ENCODE results near the gene MCHR1.

DNA sequence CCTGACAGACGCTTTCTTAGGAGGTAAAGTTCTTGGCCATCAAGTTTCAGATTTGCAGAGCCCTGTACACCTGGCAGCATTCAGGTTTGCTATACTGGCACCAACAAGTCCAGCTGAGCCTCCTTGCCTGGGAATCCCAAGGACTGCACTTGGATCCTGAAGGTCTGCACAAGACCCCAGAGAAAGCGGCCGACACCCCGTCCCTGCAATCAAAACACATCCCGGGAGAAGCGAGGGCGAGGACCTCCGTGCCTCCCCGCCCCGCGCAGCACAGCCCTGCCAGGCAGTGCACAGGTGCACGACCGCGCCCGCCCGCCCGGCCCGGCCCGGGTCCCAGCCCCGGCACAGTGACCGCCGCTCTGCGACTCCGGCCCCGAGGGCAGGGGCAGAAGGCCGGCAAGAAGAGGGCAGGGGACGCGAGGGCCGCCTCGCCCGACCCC, 43.3 kb upstream of the MCHR1 start:
- TF ChIP-seq CTCF (IDR thresholded peaks at IDR 0.05; ENCODE audit: low read depth, low read length, missing input control) (no peak), SP1 (IDR thresholded peaks at IDR 0.05) (no peak), EGR1 (IDR thresholded peaks at IDR 0.05; ENCODE audit: low read depth in 2 of 2) (no peak), MAX (IDR thresholded peaks at IDR 0.05) (no peak), FOXA2 (IDR thresholded peaks at IDR 0.05) (no peak), YY1 (IDR thresholded peaks at IDR 0.05) (no peak), JUND (IDR thresholded peaks at IDR 0.05) (no peak), TAF1 (conservative IDR thresholded peaks at IDR 0.05) (no peak), HNF4A (conservative IDR thresholded peaks at IDR 0.05) (no peak), FOXA1 (IDR thresholded peaks at IDR 0.05) (no peak), RAD21 (IDR thresholded peaks at IDR 0.05) (no peak)
- TF ChIP-seq, protein P1, sequence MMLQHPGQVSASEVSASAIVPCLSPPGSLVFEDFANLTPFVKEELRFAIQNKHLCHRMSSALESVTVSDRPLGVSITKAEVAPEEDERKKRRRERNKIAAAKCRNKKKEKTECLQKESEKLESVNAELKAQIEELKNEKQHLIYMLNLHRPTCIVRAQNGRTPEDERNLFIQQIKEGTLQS (IDR thresholded peaks at IDR 0.05): no peak
- TF ChIP-seq, protein P2, sequence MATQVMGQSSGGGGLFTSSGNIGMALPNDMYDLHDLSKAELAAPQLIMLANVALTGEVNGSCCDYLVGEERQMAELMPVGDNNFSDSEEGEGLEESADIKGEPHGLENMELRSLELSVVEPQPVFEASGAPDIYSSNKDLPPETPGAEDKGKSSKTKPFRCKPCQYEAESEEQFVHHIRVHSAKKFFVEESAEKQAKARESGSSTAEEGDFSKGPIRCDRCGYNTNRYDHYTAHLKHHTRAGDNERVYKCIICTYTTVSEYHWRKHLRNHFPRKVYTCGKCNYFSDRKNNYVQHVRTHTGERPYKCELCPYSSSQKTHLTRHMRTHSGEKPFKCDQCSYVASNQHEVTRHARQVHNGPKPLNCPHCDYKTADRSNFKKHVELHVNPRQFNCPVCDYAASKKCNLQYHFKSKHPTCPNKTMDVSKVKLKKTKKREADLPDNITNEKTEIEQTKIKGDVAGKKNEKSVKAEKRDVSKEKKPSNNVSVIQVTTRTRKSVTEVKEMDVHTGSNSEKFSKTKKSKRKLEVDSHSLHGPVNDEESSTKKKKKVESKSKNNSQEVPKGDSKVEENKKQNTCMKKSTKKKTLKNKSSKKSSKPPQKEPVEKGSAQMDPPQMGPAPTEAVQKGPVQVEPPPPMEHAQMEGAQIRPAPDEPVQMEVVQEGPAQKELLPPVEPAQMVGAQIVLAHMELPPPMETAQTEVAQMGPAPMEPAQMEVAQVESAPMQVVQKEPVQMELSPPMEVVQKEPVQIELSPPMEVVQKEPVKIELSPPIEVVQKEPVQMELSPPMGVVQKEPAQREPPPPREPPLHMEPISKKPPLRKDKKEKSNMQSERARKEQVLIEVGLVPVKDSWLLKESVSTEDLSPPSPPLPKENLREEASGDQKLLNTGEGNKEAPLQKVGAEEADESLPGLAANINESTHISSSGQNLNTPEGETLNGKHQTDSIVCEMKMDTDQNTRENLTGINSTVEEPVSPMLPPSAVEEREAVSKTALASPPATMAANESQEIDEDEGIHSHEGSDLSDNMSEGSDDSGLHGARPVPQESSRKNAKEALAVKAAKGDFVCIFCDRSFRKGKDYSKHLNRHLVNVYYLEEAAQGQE (IDR thresholded peaks at IDR 0.05): no peak
- TF ChIP-seq, protein P3, sequence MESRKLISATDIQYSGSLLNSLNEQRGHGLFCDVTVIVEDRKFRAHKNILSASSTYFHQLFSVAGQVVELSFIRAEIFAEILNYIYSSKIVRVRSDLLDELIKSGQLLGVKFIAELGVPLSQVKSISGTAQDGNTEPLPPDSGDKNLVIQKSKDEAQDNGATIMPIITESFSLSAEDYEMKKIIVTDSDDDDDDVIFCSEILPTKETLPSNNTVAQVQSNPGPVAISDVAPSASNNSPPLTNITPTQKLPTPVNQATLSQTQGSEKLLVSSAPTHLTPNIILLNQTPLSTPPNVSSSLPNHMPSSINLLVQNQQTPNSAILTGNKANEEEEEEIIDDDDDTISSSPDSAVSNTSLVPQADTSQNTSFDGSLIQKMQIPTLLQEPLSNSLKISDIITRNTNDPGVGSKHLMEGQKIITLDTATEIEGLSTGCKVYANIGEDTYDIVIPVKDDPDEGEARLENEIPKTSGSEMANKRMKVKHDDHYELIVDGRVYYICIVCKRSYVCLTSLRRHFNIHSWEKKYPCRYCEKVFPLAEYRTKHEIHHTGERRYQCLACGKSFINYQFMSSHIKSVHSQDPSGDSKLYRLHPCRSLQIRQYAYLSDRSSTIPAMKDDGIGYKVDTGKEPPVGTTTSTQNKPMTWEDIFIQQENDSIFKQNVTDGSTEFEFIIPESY (IDR thresholded peaks at IDR 0.05): no peak
